Non-pigmented ciliary epithelial cell (primary cell): Measurements from ENCODE around the gene MYRFL.
A peak's percentile ranks its signal among the peaks of the same experiment; 100 is the strongest.
"Not testable (repeated sequence)": the region's sequence is repeated elsewhere in the genome, so short reads cannot be mapped to it uniquely, and the experiment has no call there.

Experiments used
- DNase-seq: peaks from one replicate; pipeline ENCODE4 v3.0.0-alpha.2; 2010; ENCODE audit warnings: low read depth

The MYRFL gene

GRCh38 chr12:69824966-69825560 is at the start of gene MYRFL:
Gene MYRFL (plus strand): TSS chr12:69825227. CDS start chr12:69825518, 291 bp downstream.
- DNase-seq, result no peak

DNA sequence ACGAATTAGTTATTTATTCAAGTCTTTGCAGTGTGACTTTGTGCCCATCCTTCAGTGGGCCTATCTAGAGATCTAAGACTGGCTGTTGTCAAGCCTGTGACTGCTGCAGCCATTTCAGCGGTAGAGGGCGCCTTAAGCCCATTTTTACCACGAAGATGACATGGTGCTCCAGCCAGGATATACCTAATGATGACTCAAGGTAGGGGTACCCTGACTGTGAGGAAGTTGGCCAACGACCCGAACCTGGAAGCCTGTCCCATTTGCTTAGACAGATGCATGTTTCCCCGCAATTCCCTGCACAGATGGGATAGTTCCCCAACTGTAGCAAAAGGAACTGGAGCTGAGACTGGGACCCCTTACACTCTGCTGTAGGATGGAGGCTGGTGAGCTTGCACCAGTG is 45.1 kb upstream of the MYRFL start:
- DNase-seq, result peak; percentile 8

GRCh38 chr12:69783365-69783764 is 41.7 kb upstream of the MYRFL start:
- DNase-seq, result no peak

- DNase-seq, result no peak
Measured at GRCh38 chr12:69789351-69789750, 35.7 kb upstream of the MYRFL start.

GRCh38 chr12:69792533-69792932 is 32.5 kb upstream of the MYRFL start:
- no peak for DNase-seq

- not testable (repeated sequence) for DNase-seq
Measured at GRCh38 chr12:69807101-69807897, 17.7 kb upstream of the MYRFL start.

DNA sequence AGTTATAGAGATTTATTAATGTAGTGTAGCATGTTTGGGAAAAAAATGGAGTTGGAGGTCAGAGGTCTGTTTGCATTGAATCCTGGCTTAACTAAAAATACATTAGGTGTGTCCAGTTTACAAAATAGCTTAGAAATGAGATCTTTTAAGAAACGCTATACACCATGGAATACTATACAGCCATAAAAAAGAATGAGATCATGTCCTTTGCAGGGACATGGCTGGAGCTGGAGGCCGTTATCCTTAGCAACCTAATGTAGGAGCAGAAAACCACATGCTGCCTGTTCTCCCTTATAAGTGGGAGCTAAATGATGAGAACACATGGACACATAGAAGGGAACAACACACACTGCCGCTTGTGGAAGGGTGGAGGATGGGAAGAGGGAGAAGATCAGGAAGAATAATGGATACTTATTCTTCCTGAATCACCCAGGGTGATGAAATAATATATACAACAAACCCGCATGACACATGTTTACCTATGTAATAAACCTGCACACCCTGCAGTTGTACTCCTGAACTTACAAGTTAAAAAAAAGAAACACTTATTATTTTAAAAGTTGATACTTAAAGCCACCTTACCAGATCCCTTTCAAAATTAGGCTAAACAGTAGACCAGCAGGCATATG is 14.0 kb upstream of the MYRFL start:
- no peak for DNase-seq

DNA sequence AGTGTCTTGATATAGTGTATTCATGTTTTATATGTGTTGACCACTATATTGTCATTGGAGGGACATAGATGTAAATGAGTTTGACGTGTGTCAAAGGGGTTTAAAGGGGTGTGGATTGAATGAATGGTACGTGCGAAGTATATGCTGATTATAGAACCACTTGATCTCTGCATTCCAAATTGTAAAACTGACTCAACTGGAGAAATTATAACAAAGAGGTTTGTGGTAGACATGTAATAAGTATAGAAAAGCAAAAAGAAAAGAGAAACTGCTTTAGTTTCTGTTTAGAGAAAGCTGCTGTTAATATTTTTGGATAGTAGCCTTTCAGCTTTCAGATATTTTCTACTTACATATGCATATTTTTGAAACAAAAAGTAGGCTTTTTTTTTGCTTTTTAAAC is 8.9 kb upstream of the MYRFL start:
- DNase-seq, result no peak

DNA sequence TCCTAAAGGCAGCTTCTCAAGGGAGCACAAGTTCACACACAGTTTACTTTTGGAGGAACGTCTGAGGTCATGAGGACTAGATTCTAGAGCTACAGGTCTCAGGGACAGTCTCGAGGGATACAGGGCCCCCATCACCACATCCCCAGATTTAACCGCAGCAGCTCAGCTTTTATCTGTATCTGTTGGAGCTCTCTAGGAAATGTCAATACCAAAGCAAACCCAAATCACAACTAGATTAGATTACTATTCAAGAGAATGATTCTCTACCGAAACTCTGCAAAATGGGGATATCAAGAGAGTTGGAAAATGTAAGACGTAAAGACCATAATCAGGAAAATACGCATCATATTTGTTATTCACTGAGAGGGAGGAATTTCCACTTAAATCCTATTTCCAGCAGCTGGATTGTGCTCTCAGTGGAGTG is 4.0 kb upstream of the MYRFL start:
- DNase-seq, result no peak

GRCh38 chr12:69821456-69822159 is 3.4 kb upstream of the MYRFL start:
- peak; percentile 81 for DNase-seq

DNA sequence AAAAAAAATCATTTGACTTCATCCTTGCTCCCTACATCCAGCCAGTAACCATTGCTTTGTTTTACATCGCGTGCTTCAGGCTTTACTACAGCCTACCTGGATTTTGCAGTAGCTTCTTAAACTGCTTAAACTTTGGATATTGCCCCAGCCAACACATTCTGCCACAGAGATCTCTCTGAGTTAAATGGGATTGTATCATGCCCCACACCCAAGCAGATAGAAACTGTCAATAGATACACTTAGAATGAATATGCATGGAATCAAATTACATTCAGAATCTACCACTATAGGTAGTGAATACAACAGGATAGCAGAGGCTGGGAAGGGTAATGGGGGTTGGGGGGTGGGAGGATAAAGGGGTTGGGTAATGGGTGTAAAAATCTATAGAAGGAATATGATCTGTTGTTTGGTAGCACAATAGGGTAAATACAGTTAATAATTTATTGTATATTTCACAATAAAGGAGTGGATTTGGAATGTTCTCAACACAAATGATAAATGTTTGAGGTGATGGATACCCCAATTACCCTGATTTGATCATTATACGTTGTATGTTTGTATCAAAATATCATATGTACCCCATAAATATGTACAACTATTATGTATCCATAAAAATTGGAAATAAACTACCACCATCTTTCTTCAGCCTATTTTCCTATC is 2.7 kb upstream of the MYRFL start:
- no peak for DNase-seq

DNA sequence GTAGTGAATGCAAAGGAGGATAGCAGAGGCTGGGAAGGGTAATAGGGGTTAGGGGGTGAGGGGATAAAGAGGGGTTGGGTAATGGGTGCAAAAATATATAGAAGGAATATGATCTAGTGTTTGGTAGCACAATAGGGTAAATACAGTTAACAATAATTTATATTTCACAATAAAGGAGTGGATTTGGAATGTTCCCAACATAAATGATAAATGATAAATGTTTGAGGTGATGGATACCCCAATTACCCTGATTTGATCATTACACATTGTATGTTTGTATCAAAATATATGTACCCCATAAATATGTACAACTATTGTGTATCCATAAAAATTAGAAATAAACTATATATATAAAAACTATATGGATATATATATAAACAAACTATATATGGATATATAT is 999 bp upstream of the MYRFL start:
- DNase-seq, result no peak

DNA sequence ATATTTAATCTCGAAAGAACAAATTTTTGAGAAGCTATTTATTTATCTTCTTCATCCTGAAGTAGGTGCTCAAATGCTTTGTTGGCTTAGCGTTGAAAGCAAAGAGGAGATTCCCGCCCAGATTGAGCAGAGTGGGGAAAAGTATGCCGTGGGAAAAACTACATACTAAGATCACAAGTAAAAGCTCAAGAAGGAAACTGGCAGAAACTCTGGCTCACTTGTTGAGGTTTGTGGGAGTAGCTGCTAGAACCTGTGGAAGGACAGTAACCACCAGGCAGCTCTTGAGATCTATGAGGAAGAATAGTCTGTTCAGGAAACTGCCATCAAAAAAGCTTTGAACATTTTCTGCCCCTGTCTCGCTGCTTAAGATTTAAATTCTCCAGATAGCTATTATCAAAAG is 3.9 kb downstream of the MYRFL start:
- DNase-seq, result no peak

GRCh38 chr12:69833696-69834095 is 8.7 kb downstream of the MYRFL start:
- DNase-seq, result no peak

GRCh38 chr12:69834147-69834546 is 9.1 kb downstream of the MYRFL start:
- DNase-seq, result no peak

DNA sequence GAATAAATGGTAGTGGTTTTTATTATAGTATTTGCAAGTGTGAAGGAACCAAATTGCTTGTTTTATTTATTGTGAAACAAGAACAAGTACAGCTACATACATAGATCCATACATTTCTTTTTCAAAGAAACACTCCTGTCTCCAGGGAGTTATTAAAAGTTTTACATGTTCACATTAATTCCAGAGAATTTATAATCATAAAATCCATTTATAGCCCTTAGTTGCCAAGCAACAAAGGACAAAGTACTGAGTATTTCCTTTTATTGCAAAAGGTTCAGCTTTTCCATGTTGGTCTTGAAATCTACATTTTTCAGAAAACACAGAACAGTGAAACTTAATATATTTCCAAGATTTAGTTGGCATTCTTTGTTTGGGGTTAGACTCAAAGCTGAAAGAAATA is 9.5 kb downstream of the MYRFL start:
- DNase-seq, result no peak

GRCh38 chr12:69835081-69835480 is 10.1 kb downstream of the MYRFL start:
- DNase-seq, result no peak

DNA sequence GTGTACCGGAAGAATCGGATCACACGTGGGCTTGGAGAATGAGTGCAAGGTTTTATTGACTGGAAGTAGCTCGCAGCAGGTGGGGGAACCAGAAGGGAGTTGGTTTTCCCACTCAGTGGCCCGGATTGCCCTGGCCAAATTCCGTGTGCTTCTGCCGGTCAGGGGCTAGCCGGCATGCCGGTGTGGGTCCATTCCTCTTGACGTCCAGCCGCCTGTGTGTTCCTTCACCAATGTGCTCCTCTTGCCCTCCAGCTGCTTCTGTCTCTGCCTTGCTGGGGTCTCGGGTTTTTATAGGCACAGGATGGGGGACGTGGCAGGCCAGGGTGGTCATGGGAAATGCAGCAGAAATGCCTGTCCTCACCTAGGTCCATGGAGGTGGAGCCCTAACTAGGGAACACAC is 11.0 kb downstream of the MYRFL start:
- no peak for DNase-seq

- no peak for DNase-seq
Measured at GRCh38 chr12:69837191-69837590, 12.2 kb downstream of the MYRFL start.

- no peak for DNase-seq
Measured at GRCh38 chr12:69837657-69838415, 12.8 kb downstream of the MYRFL start.

- no peak for DNase-seq
Measured at GRCh38 chr12:69840727-69841126, 15.7 kb downstream of the MYRFL start.
